Psoas muscle (tissue), 8 donors: ENCODE results near the gene CILP. TPM values are rescaled to one million over a fixed set of nuclear protein-coding genes. Genes with fewer than 3 reads are reported as not detected.
A peak's percentile ranks its signal among the peaks of the same experiment; 100 is the strongest.

Source experiments
- ATAC-seq, 4 donors: fragments of 200-7000 bp; cut with Tn5 transposase; one replicate each; pipeline ENCODE4 v1.9.1; 2020; ENCODE audit warnings: moderate library complexity in 3 of 4, mild to moderate bottlenecking in 2 of 4
- DNase-seq, 2 donors: peaks; one replicate each; pipeline ENCODE4 v3.0.0-alpha.2; 2020
- H3K27ac ChIP-seq: fragments of 200-600 bp; one replicate; pipeline ENCODE4 v1.8.0; 2022
- H3K27me3 ChIP-seq, 3 donors: fragments of 200-600 bp in 1 of 3; one replicate each; pipeline versions ENCODE4 v1.6.1 to v1.8.0; 2013 to 2022; ENCODE audit warnings: low read length in 2 of 3, mild to moderate bottlenecking in 2 of 3, moderate library complexity in 1 of 3; ENCODE audit not compliant: insufficient read depth in 3 of 3
- H3K36me3 ChIP-seq, 2 donors: fragments of 200-600 bp in 1 of 2; one replicate each; pipeline versions ENCODE4 v1.6.1 to v1.8.0; 2013 to 2022; ENCODE audit warnings: low read depth in 1 of 2, mild to moderate bottlenecking in 1 of 2, moderate library complexity in 1 of 2; ENCODE audit not compliant: insufficient read depth in 1 of 2
- H3K4me1 ChIP-seq: fragments of 200-600 bp; one replicate; pipeline ENCODE4 v1.8.0; 2022
- H3K4me3 ChIP-seq: fragments of 200-600 bp; one replicate; pipeline ENCODE4 v1.8.0; 2022; ENCODE audit warnings: mild to moderate bottlenecking
- H3K9me3 ChIP-seq: fragments of 200-600 bp; one replicate; pipeline ENCODE4 v1.8.0; 2022
- CTCF ChIP-seq: fragments of 200-600 bp; IDR thresholded peaks from one replicate; pipeline ENCODE4 v1.8.0; 2022; ENCODE audit warnings: antibody characterized with exemption
- WGBS, 3 donors: extraction: QIAGEN DNeasy Blood & Tissue Kit; methylation state at CpG; one replicate each; pipeline versions ENCODE4 v1.1.6 to v1.1.7; 2013; 5-methylcytosine and 5-hydroxymethylcytosine counted together
- intact Hi-C, 2 donors: fragments of 100-400 bp; cut with DNase I; formaldehyde crosslinking; loops; one replicate each; pipeline versions ENCODE4 v1.11.0 to v1.14.2; 2022
- polyA plus RNA-seq, 3 donors: library from polyadenylated mRNA; stranded (reverse); fragments of 200-250 nt; gene quantifications; one replicate each; pipeline ENCODE4 v1.2.3, GENCODE V29; 2013
- total RNA-seq, 4 donors: library from RNA; stranded (reverse); fragmentation: NEBNext Ultra II Directional in 2 of 4; extraction: Animal tissue kit (Norgen Biotek cat#: 25700) in 2 of 4; gene quantifications; one replicate each; pipeline versions ENCODE4 v1.2.1 to v1.2.4, GENCODE V29; 2021 to 2023
- donor health status: healthy with polysubstance abuse.
- donor health status: DM: no; HTN: no; CAD: no; lungs with moderate emphysema.
- donor health status: Bipolar disorder and iron deficiency.
- donor health status: healthy.
- donor health status: DM: yes; HTN: yes; CAD: no.
- donor health status: DM: no; HTN: no; CAD: no.
- donor health status: DM: no; HTN: no; CAD: no.
- donor health status: DM: yes; HTN: yes; CAD: no.

Gene CILP
- total and polyA plus RNA-seq, 7 donors: 3.9 to 31.7 (median 7.3) TPM

DNA sequence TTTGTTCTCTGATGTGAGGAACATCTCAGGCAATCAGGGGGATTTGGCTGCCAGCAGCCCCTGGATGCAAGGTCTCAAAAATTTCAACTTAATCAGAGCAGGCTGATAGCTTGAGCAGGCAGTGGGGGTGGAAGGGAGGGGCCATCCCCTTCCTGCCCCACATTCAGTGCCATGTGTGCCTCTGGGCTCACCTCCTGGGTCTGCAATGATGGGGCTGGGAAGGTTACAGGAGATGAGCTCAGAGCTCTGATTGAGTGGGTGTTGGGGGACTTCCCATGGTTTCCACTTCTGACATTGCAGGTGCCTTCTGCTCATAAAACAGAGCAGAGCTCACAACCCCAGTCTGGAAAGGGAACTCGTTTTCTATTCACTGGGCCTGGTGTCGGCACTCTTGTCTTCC is 38.4 kb upstream of the CILP start:
- no peak for TF ChIP-seq CTCF
- H3K4me3 ChIP-seq: no peak overlapping the region
- intact Hi-C loops: no loop called here

DNA sequence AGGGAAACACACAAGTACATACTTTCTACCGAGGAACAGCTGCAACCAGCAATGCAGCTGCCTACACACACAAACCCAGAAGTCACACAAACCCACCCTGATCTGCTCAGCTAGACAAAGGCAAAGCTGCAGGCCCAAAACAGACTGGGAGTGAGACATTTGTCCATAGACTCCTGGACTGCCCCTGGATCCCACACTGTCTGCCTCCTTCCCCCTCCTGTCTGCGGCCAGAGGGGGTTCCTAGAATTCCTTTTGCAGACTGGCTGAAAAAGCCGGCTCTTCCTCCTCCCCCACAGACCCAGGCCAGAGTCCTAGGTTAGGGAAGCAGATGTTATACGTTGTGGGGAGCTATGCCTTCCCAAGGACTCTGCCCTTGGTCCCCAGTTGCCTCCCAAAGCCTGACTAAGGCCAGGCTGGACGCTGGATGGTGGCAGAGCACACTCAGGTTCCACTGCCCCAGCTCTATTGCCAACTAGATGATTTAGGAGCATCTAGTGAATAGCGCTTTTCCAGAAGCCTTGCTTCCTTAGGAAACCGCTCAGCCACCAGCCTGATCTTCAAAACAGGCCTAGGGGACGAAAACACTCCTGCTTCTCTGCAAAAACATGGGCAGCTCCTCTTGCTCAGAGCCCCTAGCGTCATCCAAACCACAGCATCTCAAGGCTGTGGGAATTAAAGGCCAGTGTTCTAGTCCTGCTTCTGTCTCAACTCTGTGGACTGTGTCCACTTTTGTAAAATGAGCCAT is 37.4 kb upstream of the CILP start:
- ATAC-seq: no peak
- no peaks in the 10 kb centered on the region for H3K9me3 ChIP-seq

More for the DNA sequence above, 38.4 kb upstream of the CILP start:
- ATAC-seq (no peak), DNase-seq (no peak)
- Histone ChIP-seq H3K4me1 (peaks cover 3% of the 10 kb centered on the region), H3K27me3 (no peaks in the 10 kb centered on the region), H3K27ac (no peak overlapping the region), H3K36me3 (peaks cover 0 to 3% of the 10 kb centered on the region in 2 donors), H3K9me3 (no peaks in the 10 kb centered on the region)
- 62 to 84% (median 72%) methylated on average over 2 of the region's 2 CpGs for WGBS, 3 donors

GRCh38 chr15:65246939-65247338 is 35.7 kb upstream of the CILP start:
- Histone ChIP-seq H3K36me3 (no peaks in the 10 kb centered on the region), H3K4me1 (peaks cover 3% of the 10 kb centered on the region), H3K27me3 (no peaks in the 10 kb centered on the region), H3K4me3 (no peak overlapping the region), H3K9me3 (no peaks in the 10 kb centered on the region), H3K27ac (no peak overlapping the region)
- 97 to 98% (median 97%) methylated on average over 6 of the region's 6 CpGs for WGBS, 3 donors
- TF ChIP-seq CTCF: no peak
- no peak for DNase-seq
- ATAC-seq: no peak
- intact Hi-C loops: no loop called here

More for the DNA sequence above, 37.4 kb upstream of the CILP start:
- Histone ChIP-seq H3K27ac (no peak overlapping the region), H3K27me3 (no peaks in the 10 kb centered on the region), H3K4me1 (peaks cover 3% of the 10 kb centered on the region), H3K4me3 (no peak overlapping the region), H3K36me3 (no peaks in the 10 kb centered on the region)
- WGBS, 3 donors: 56 to 70% (median 63%) methylated on average over 9 of the region's 9 CpGs
- DNase-seq: no peak
- intact Hi-C loops: no loop called here
- no peak for TF ChIP-seq CTCF

DNA sequence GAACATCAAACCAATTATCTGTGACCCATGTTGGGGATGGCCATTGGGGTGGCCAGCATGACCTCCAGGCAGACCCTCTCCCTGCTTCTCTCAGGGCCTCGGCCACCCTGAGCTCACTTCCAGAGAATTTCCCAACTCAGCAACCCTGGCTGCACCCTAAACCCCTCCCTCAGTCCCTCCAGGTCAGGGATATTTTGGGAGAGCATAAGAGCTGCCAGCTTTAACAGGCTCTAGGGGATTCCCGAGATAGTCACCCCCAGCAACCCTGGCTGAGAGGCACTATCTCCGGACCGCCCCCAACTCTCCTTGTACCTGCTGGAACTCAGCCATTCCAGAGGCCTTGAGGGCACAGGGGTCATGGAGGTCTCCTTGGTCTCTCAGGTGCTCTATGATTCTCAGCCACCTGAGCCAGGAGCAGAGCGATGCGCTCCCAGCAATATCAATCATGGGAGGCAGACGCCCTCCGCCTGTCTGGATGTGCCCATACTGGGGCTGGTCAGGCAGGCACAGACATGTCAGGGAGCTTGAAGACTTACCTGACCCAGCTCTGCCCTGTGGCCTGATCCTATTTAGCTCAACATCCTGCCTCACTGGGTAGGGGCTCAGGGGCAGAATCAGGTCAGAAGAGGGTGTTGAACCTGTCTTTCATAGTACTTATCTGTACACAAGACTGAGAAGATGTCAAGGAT is 34.9 kb upstream of the CILP start:
- H3K27me3 ChIP-seq: no peaks in the 10 kb centered on the region
- no peaks in the 10 kb centered on the region for H3K36me3 ChIP-seq
- no peak overlapping the region for H3K4me3 ChIP-seq
- WGBS, 3 donors: 66 to 73% (median 67%) methylated on average over 8 of the region's 8 CpGs
- peak in 1 of 4 donors; percentile 39 for ATAC-seq
- no peak for DNase-seq
- no peak for TF ChIP-seq CTCF
- H3K27ac ChIP-seq: peak overlapping the region; percentile 53
- intact Hi-C loops: no loop called here
- peaks cover 3% of the 10 kb centered on the region for H3K4me1 ChIP-seq
- no peaks in the 10 kb centered on the region for H3K9me3 ChIP-seq
